ENCODE measurements around the gene BET1L. TPM values are rescaled to one million over a fixed set of nuclear protein-coding genes. Genes with fewer than 3 reads are reported as not detected.

BET1L gene
- polyA plus RNA-seq, 1 of the 3 experiments (the other 2 are of a cell fraction): 56.9 TPM

DNA sequence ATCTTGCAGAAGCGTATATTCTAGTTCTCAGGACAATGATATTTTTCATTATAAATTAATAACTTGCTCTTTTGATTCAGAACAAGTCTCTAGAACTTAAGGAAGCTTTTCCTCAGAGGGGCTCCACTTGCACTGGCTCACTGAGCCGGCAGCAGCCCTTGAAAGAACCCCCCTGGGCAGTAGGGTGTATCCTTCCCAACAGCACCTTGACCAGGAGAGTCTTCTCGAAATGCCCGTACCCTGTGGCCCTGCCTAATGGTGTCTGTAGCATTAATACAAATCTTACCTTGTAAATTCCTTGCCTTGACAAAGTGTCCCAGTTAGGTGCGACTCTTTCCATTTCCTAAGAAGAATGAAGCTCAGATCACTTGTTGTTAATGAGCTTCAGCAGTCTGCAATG is 43.1 kb upstream of the BET1L start:
- no peak overlapping the region for H3K4me3 ChIP-seq (ENCODE audit: low read depth in 2 of 2, low read length in 1 of 2)
- H3K79me2 ChIP-seq (ENCODE audit: insufficient read depth): no peaks in the 10 kb centered on the region; the same call in 1 of the 2 replicates
- H3K9me2 ChIP-seq: no peaks in the 10 kb centered on the region
- no peaks in the 10 kb centered on the region for H3K4me1 ChIP-seq (ENCODE audit: control insufficient read depth in 1 of 2, insufficient read depth in 2 of 2, low read depth in 1 of 2, low read length in 1 of 2)
- no peak overlapping the region for H3K4me2 ChIP-seq
- H3K36me3 ChIP-seq (replicated peaks in 1 of 2; ENCODE audit: control insufficient read depth in 1 of 2, insufficient read depth in 2 of 2, low read length in 1 of 2): peaks cover 45 to 74% of the 10 kb centered on the region in 2 experiments
- no peaks in the 10 kb centered on the region; the same call in 1 of the 2 replicates for H4K20me1 ChIP-seq (ENCODE audit: insufficient read depth)
- TF ChIP-seq FOXM1 (IDR thresholded peaks at IDR 0.05; ENCODE audit: low read depth) (no peak), POLR2AphosphoS5 (IDR thresholded peaks at IDR 0.05; ENCODE audit: low read depth, low read length) (no peak), NFIC (IDR thresholded peaks at IDR 0.05; ENCODE audit: borderline replicate concordance) (no peak), MXI1 (IDR thresholded peaks at IDR 0.05; ENCODE audit: low read depth, low read length) (no peak), EZH2phosphoT487 (IDR thresholded peaks at IDR 0.05; ENCODE audit: borderline replicate concordance, low read depth) (no peak), FOSL2 (IDR thresholded peaks at IDR 0.05; ENCODE audit: borderline replicate concordance, low read depth) (no peak), MEF2A (IDR thresholded peaks at IDR 0.05; ENCODE audit: borderline replicate concordance, low read depth) (no peak), EP300 (IDR thresholded peaks at IDR 0.05; ENCODE audit: borderline replicate concordance in 1 of 2, low read depth in 1 of 2, low read length in 1 of 2) (no peak), NRF1 (IDR thresholded peaks at IDR 0.05; ENCODE audit: low read depth, low read length) (no peak), USF1 (IDR thresholded peaks at IDR 0.05; ENCODE audit: borderline replicate concordance, low read depth) (no peak), SIN3A (IDR thresholded peaks at IDR 0.05; ENCODE audit: borderline replicate concordance, low read depth, low read length) (no peak), YY1 (IDR thresholded peaks at IDR 0.05; ENCODE audit: low read depth) (no peak), TEAD4 (IDR thresholded peaks at IDR 0.05; ENCODE audit: borderline replicate concordance, insufficient read depth) (no peak), RCOR1 (IDR thresholded peaks at IDR 0.05; ENCODE audit: low read length) (no peak), TAF1 (IDR thresholded peaks at IDR 0.05; ENCODE audit: borderline replicate concordance, low read depth, low read length) (no peak), RAD21 (IDR thresholded peaks at IDR 0.05; ENCODE audit: low read length) (no peak), PBX3 (IDR thresholded peaks at IDR 0.05) (no peak), JUND (IDR thresholded peaks at IDR 0.05) (no peak), USF2 (IDR thresholded peaks at IDR 0.05; ENCODE audit: borderline replicate concordance, low read depth, low read length) (no peak)
- TF ChIP-seq, protein P1, sequence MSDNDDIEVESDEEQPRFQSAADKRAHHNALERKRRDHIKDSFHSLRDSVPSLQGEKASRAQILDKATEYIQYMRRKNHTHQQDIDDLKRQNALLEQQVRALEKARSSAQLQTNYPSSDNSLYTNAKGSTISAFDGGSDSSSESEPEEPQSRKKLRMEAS (IDR thresholded peaks at IDR 0.05; ENCODE audit: low read depth): no peak
- ChIA-PET CTCF (interaction anchor here (0.8 to 3.4 kb wide), 31 partner anchors 9 to 254 kb away, joined by 3 to 20 read pairs (median 6); partner anchors contain the start of genes IFITM2, NLRP6, PGGHG and PSMD13), POLR2A (no interaction called here)
- no peak overlapping the region; a peak in 1 of 4 replicates for H3K27ac ChIP-seq (ENCODE audit: low read depth in 2 of 2, low read length in 1 of 2)
- WGBS (ENCODE audit: low lambda C conversion rate): 77% methylated on average over 5 of the region's 5 CpGs
- H3K27me3 ChIP-seq (ENCODE audit: insufficient read depth): no peaks in the 10 kb centered on the region
- no peak overlapping the region for H3K9ac ChIP-seq
- H2AFZ ChIP-seq (ENCODE audit: low read depth): no peak overlapping the region
- no peaks in the 10 kb centered on the region for H3K9me3 ChIP-seq
- DNase-seq: no peak
- peaks cover 17% of the 10 kb centered on the region for H3F3A ChIP-seq (replicated peaks; ENCODE audit: insufficient read depth)
